ENCODE results near the gene LY6G6C. TPM values are rescaled to one million over a fixed set of nuclear protein-coding genes. Genes with fewer than 3 reads are reported as not detected.

Gene LY6G6C
- total and polyA plus RNA-seq, 2 experiments from 2014 or later = not detected

DNA sequence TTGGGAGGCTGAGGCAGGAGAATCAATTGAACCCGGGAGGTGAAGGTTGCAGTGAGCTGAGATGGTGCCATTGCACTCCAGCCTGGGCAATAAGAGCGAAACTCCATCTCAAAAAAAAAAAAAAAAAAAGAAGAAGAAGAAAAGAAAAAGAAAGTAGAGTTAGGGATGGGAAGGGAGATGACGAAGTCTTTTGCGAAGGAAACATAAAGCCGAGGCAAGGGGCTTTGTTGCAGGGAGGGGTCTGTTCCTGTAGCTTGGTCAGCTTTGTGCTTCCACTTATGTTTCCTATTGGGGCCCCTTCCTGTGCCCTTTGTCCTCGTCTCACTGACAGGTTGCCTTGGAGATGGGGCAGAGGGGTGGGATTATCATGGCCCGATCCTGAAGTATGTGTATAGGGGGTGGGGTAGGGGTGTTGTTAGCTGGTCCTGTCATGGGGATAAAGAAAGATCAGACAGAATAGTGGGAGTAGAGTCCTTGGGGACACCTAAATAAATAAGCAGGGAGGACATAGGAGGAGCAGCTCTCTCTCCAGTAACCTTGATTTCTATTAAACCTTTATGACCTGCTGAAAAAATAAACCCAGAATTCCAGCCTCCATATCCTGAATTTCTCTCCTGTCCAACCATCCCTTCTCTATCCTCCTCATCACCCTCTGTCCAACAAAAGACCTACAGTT, 15.9 kb upstream of the LY6G6C start (continued):
- TF ChIP-seq NANOG (IDR thresholded peaks at IDR 0.05; ENCODE audit: borderline replicate concordance) (no peak), JUNB (IDR thresholded peaks at IDR 0.05; ENCODE audit: unreplicated experiment) (no peak), CTCF (conservative IDR thresholded peaks at IDR 0.05; ENCODE audit: low read depth in 2 of 2) (no peak), EZH2phosphoT487 (IDR thresholded peaks at IDR 0.05; ENCODE audit: unreplicated experiment) (no peak), ZNF331 (CRISPR knock-in tag; IDR thresholded peaks at IDR 0.05; ENCODE audit: low read depth) (no peak), POLR2AphosphoS5 (IDR thresholded peaks at IDR 0.05; ENCODE audit: low read depth) (no peak), EZH2 (IDR thresholded peaks at IDR 0.05; ENCODE audit: low read depth, unreplicated experiment) (no peak), ZNF114 (CRISPR knock-in tag; IDR thresholded peaks at IDR 0.05) (no peak)
- TF ChIP-seq, protein P1, sequence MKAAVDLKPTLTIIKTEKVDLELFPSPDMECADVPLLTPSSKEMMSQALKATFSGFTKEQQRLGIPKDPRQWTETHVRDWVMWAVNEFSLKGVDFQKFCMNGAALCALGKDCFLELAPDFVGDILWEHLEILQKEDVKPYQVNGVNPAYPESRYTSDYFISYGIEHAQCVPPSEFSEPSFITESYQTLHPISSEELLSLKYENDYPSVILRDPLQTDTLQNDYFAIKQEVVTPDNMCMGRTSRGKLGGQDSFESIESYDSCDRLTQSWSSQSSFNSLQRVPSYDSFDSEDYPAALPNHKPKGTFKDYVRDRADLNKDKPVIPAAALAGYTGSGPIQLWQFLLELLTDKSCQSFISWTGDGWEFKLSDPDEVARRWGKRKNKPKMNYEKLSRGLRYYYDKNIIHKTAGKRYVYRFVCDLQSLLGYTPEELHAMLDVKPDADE (IDR thresholded peaks at IDR 0.05) = no peak

GRCh38 chr6:31736768-31737314, 15.3 kb upstream of the LY6G6C start:
- peak overlapping the region; percentile 58; the same call in 1 of the 2 replicates for H3K27ac ChIP-seq (ENCODE audit: low read depth)
- no peak for ATAC-seq
- Mint-ChIP-seq H3K27ac (peak overlapping the region; percentile 43), H3K4me3 (peak overlapping the region; percentile 92), H3K9me3 (no peaks in the 10 kb centered on the region; the same call in 2 of the 3 replicates), H3K36me3 (ENCODE audit: low read depth) (peaks cover 39% of the 10 kb centered on the region), H3K27me3 (ENCODE audit: insufficient read depth, low read depth, poor library complexity) (peaks cover 32% of the 10 kb centered on the region), H3K4me1 (peaks cover 45% of the 10 kb centered on the region)
- peaks cover 20% of the 10 kb centered on the region for H3K36me3 ChIP-seq (ENCODE audit: insufficient read depth)
- DNase-seq (ENCODE audit: low spot score) = no peak
- peak overlapping the region; percentile 83 for H2AFZ ChIP-seq
- peak overlapping the region; percentile 96 for H3K4me3 ChIP-seq
- peaks cover 42% of the 10 kb centered on the region for H3K4me1 ChIP-seq (ENCODE audit: insufficient read depth)
- no peaks in the 10 kb centered on the region for H3K9me2 ChIP-seq (ENCODE audit: insufficient read depth)
- H3K79me2 ChIP-seq (replicated peaks; ENCODE audit: insufficient read depth) = peaks cover 27% of the 10 kb centered on the region
- H3K4me2 ChIP-seq = peak overlapping the region; percentile 91
- H3F3A ChIP-seq (replicated peaks; ENCODE audit: low read depth) = peaks cover 48% of the 10 kb centered on the region
- H3K27me3 ChIP-seq (ENCODE audit: insufficient read depth) = no peaks in the 10 kb centered on the region
- H4K20me1 ChIP-seq (replicated peaks; ENCODE audit: insufficient read depth) = 0 out of 2 replicates have a peak, but pooled peaks cover 11% of the 10 kb centered on the region
- TF ChIP-seq NANOG (IDR thresholded peaks at IDR 0.05; ENCODE audit: borderline replicate concordance) (no peak), ZNF114 (CRISPR knock-in tag; IDR thresholded peaks at IDR 0.05) (no peak), REST (IDR thresholded peaks at IDR 0.05; ENCODE audit: unreplicated experiment) (no peak)
- TF ChIP-seq, protein P1 (IDR thresholded peaks at IDR 0.05) = no peak
